Measurements from ENCODE around the gene PARD6G.
"Not testable (repeated sequence)": the region's sequence is repeated elsewhere in the genome, so short reads cannot be mapped to it uniquely, and the experiment has no call there.

Gene PARD6G

DNA sequence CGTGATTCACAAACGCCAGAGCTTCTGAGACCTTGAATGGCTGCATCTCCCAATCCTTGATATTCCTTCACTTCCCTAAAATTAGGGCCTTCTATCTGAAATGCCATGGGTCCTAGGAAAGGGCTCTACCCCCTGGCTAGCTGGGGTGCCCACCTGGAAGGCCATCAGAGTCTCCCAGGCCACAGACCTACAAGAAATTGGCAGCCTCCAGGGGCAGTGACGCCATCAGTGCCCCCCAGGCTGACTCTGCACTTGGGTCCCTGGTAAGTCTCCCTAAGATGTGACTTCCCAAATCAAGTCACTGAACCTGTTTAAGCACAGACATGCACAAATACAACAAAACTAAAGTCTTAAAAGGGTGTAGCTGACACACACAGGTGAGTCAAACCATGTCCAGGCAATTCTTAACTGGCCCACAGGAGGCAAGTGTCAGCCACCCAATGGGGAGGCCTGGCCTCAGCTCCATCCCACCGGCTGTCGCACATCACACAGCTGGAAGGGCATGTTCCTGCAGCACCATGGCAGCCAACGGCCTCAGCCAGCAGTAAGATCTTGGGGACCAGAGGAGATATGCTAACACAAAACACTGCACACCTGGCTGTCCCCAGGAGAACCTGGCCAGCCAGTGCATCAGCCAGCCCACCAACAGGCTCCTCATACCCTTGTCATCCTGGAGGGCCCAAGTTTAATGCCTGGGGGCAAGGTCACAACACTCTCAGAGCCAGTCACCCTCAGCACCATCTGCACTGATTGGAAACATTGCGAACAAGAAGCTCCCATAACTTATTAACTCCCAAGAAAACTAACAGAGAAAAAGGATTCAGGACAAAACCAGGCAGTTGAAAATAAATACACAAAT is 5.2 kb downstream of the PARD6G start:
- DNase-seq (ENCODE audit: low read depth in 2 of 2, low spot score in 1 of 2), result no peak

DNA sequence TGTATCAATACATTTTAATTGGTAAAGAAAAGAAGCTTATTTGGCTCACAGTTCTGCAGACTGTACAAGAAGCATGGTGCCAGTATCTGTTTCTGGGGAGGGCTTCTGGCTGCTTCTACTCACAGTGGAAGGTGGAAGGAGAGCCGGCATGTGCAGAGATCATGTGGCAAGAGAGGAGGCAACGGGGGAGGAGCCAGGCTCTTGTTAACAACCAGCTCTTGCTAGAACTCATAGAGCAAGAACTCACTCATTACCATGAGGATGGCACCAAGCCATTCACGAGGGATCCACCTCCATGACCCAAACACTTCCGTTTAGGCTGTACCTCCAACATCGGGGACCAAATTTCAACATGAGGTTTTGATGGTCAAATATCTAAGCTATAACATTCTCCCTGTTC is 7.5 kb downstream of the PARD6G start:
- no peak for DNase-seq (ENCODE audit: low read depth in 2 of 2, low spot score in 1 of 2)

DNA sequence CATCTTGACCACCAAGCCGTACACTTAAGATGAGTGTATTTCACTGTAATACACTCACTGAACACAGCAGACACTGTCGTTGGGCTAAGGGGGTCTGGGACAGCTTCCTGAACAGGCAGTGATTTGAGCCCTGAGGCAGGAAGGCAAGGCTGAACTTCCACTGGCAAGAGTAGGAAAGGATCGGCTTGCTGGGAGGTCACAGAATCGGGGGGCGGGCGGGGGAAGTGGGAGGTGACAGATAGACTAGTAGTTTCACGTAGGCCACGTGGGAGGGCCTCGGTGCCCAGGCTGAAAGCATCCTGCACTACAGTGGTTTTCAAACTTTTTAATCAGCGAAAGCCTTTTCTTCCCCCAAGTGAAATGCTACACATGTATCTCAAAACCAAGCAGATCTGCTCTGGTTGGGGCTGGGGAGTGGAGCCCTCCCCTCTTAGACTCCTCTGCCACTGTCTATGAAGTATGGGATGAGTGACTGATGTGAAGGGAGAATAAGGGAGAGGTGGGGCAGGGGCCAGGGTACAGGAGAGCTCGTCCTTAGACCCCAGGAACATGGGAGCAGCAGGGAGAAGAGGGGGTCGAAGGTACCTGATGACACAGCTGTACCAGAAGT is 8.6 kb downstream of the PARD6G start:
- DNase-seq (ENCODE audit: low read depth in 2 of 2, low spot score in 1 of 2), result no peak

DNA sequence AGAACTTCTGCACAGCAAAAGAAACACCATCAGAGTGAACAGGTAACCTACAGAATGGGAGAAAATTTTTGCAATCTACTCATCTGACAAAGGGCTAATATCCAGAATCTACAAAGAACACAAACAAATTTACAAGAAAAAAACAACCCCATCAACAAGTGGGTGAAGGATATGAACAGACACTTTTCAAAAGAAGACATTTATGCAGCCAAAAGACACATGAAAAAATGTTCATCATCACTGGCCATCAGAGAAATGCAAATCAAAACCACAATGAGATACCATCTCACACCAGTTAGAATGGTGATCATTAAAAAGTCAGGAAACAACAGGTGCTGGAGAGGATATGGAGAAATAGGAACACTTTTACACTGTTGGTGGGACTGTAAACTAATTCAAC is 9.8 kb downstream of the PARD6G start:
- not testable (repeated sequence) for DNase-seq (ENCODE audit: low read depth in 2 of 2, low spot score in 1 of 2)

DNA sequence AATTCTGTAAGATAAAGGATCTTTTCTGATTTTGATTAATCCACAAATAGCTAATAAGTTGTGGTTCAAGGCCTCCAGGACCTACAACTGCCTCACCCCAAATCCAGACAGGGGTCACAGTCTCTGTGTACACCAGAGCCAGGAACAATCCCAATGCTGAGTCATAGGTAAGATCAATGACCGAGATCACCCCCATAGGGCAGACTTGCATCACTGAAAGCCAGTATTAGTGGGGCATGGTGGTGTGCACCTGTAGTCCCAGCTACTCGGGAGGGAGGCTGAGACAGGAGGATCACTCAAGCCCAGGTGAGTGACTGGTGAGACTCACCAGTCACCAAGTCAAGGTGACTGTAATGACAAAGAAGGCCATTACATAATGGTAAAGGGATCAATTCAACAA is 12.9 kb downstream of the PARD6G start:
- DNase-seq (ENCODE audit: low read depth in 2 of 2, low spot score in 1 of 2), result no peak

DNA sequence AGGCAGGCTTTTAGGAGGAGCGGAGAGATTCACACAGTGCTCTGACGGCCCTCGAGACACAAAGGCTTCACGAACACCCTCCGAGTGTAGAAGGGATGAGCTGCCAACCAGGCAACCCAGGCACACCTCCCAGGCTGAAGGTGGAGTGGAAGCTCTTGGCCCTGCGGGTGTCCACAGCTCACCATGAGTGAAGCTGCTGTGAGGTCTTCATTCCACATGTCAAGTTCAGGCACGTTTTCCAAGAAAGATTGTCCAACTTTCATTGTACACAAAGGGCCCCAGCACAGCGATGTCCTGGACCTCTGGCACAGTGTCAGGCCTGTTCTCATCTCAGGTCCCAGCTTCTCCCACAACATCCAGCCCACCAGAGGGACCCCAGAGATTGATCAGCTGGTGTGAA is 13.4 kb downstream of the PARD6G start:
- no peak for DNase-seq (ENCODE audit: low read depth in 2 of 2, low spot score in 1 of 2)

DNA sequence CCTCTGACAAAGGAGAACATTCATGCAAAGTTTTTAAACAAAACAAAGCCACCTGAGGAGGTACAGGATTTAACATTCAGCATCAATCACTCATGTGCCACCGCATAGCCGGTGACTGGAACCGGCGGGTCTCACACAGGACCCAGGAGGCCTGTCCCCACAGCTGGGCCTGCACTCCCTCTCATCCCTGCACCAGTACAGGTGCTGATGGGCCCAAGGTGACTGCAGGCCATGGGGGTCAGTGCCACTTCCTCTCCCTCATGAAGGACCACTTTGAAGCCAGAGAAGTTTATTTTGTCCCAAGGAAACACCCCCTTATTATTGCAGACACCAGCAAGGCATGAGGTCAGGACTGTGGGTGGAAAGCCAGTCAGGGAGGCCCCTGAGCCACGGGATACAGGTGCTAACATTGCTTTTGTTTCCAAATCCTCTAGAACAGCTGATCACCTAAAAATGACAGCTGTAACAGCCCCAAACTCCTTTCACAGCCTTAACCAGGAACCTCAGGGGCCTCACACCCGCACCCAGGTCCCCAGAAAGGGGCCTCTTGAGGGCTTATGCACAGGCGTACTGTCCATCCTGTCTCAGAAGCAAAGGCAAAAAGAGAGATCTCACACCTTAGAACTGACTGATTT is 14.0 kb downstream of the PARD6G start:
- DNase-seq (ENCODE audit: low read depth in 2 of 2, low spot score in 1 of 2), result no peak

DNA sequence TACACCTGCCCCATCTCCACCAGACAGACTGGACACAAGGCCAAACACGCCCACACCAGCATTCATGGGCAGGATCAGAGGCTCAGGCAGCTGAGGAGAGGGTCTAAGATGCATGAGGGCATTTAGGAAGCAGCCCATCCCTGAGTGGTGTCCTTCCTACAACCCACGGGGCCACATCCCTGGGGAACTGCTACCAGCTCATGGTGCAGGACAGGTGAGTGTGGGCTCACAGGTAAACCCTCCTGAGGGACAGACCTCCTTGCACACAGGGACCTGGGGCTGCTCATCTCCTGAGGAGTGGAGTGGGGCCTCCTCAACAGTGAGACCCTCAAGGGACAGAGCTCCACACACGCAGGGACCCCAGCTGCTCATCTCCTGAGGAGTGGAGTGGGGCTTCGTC is 14.6 kb downstream of the PARD6G start:
- no peak for DNase-seq (ENCODE audit: low read depth in 2 of 2, low spot score in 1 of 2)

DNA sequence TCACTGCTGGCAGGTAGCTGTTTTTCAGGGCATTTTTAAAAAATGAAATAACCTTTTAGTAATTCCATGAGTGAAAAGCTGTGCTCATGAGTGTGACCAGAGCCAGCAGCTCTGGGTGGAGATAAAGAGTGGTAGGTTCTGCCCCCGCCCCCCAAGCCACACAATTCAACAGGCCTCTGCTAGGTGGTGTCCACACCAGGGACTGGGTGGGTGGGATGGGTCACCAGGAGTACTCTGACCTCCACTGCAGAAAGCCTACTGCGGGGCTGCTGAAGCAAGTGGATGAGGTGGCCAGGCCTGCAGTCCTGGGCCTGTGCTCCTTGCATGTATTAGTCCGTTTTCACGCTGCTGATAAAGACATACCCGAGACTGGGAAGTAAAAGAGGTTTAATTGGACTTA is 15.3 kb downstream of the PARD6G start:
- no peak for DNase-seq (ENCODE audit: low read depth in 2 of 2, low spot score in 1 of 2)

DNA sequence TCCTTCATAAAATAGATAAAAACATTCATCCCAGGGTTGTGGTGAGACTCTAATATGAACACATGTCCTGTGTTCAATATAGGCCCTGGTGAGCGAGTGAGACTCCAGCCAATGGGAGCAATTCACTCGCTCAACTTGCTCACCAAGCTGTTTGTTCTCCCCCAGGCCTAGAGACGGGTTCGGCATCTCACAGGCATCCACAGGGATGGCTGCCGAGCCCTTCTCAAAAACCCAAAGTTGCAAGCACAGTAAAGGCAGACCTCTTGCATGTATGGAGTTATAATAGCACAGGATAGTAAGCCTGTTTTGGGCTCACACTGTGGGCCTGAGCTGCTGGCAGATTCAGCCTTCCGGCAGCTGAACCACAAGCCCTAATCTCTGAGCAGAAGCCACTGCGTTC is 15.7 kb downstream of the PARD6G start:
- DNase-seq (ENCODE audit: low read depth in 2 of 2, low spot score in 1 of 2), result no peak

DNA sequence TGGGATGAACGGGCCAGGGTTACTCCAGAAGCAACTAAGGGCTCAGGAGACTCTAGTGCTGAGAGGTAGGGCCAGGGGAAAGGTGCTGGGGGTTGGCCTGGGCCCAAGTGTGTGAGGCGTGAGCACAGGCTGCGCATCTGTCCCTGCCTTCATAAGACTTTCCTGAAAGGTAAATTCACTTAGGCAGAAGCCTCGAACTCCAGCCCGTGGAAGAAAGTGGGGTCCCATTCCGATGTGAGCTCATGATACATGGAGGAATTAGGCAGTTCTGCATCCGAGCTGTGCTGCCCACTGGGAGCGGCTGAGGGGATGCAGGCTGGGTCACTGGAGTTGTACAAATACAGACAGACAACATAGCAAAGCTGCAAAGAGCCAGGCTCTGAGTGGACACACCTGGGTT is 16.2 kb downstream of the PARD6G start:
- no peak for DNase-seq (ENCODE audit: low read depth in 2 of 2, low spot score in 1 of 2)

DNA sequence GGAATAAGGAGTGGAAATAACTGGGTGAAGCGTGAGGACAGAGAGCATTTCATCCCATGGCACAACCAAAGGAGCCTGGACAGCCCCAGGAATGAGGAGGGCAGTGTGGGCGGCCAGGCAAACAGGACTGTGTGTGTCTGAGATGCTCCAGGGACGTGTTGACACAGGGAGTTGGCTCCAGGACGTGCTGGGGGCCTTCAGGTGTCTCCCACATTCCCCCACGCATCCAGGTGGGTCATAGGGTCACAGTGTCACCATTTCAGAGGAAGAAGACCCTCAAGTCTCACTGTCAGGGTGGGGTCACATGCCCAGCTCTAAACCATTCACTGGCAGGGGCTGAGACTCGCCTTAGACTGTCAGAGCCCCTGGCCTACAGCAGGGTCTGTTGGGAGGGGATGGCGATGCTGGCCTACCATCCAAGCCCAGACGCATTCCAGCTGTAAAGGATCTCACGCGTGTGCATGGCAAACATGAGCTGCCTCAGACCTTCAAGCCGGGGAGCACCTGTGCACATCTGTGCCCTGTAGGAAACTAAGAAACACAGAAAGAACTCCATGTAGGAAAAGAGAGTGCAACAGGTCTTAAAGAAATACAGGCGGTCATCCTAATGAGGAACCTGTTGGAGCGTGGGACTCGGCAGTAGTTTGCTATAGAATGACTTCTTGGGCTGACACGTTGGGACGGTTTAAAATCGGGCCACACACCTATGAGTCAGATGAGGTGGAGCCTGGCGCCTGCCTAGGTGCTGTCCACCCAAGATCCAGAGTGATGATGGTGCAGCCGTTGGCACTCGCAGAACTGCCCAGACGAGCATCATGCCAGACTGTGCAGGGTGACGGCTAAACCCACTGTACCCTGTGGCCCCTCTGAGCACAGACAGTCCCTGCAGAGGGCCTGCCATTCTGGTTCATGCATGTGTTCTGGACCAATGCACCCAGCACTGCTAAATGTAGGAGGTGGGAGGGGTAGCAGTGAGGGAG is 17.3 kb downstream of the PARD6G start:
- DNase-seq (ENCODE audit: low read depth in 2 of 2, low spot score in 1 of 2), result no peak

DNA sequence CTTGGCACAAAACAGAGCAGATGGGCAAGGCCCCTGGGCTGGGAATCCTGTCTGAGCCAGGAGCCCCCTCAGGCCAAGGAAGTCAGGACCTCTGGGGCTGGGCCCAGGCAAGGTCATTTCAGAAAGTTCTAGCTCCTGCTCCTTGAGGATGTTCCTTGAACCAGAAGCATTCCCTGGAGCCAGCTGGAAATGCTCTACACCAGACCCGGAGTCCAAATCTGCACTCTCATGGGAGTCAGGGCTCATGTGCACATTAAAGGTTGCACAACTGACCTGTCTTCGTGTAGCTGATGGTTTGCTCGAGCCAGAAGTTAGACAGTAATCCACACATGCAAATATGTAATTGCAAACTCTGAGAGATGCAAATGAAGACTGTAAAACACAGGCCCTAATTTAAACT is 18.0 kb downstream of the PARD6G start:
- no peak for DNase-seq (ENCODE audit: low read depth in 2 of 2, low spot score in 1 of 2)

DNA sequence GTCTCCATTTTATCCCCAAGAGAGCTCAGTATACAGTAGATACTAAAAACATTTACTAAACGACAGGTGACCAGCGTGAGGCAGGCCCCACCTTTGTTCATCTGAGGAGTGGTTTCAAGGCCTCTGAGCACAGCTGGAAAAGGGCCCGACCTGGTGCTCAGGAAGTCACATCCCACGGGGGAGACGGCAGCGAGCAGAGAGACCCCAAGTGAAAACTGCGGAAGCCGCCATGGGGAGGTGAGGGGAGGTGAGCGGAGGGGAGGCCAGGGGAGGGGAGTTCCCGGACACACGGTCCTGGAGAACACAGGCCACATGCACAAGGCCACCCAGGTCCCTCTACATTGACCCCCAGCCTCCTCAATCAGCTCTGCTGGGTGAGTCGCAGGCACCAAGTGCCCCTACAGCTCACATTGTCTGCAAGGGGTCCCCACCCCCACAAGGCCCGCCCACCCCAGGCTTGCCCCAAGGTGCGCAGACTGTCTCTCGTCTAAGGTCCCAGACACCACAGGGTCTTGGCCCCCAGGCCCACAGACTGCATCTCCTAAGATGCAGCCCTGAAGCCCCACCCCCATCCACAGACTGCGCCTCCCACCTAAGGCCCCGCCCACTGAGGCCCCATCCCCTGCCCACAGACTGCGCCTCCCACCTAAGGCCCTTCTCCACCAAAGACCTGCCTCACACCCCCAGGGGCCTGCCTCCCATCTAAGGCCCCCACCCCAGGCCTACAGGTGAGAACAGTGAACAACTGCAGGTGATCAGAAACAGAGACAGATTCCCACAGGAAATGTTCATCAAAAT is 19.1 kb downstream of the PARD6G start:
- DNase-seq (ENCODE audit: low read depth in 2 of 2, low spot score in 1 of 2), result no peak

DNA sequence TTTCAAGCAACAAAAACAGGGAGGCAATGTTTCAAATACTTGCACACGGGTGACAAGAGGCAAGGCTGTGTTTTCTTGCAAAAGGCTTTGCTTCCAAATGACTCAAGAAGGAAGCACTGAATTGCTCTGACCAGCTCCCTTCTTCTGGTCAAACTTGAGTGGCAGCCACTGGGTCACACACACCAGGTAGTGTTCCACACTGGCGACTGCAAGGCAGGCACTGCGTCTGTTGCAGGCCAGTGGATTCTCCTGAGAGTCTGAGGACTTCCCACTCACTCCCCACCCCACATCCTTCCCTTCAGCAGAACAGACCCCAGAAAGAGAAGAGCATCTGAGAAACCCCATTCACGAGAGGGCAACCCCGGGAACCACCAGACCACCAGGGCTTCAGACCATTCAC is 19.8 kb downstream of the PARD6G start:
- DNase-seq (ENCODE audit: low read depth in 2 of 2, low spot score in 1 of 2), result no peak

DNA sequence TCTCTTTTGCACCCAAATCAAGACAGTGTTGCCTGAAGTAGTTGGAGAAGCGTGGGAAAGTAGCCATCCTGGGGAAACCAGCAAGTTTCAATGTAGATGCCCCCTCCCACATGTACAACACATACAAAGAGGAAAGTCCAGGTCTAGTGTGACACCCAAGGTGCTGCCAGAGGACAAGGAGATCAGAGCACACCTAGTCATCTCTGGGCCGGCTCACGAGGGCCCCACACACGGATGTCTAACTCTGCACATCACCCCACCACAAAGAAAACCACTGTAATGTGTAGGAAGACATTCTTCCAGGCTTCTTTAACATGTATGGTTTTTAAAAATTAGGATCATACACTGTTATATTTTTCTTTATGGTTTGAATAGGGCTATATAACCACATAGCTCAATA is 21.6 kb downstream of the PARD6G start:
- no peak for DNase-seq (ENCODE audit: low read depth in 2 of 2, low spot score in 1 of 2)

DNA sequence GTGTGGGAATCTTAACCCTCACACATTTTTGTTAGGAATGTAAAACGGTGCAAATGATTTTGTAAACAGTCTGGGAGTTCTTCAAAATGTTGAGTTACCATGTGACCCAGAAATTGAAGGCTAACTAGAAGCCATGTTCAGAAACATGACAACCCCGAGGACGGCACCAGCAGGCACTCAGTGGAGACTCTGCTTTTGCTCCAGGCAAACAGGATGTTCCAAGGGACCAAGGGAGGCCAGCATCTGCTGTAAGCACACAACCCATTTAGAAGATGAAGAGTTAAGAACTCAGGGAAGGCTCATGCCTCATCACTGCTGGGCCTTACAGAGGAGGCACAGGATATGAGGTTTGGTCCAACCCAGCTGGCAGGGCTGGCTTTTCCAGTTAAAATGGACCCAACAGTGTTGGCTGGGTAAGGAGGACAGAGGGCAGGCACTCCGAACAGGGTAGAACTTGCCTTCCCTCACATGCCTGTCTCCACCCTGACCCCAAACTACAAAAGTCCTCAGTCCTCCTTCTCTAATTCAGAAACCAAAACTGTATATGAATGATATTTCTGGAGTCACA is 23.6 kb downstream of the PARD6G start:
- DNase-seq (ENCODE audit: low read depth in 2 of 2, low spot score in 1 of 2), result no peak

DNA sequence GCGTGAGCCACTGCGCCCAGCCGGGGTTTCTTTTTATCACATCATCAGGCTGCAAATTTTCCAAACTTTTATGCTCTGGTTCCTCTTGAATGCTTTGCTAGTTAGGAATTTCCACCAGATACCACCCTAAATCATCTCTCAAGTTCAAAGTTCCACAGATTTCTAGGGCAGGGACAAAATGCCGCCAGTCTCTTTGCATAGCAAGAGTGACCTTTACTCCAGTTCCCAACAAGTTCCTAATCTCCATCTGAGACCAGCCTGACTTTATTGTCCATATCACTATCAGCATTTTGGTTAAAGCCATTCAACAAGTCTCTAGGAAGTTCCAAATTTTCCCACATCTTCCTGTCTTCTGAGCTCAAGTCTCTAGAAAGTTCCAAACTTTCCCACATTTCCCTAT is 27.8 kb downstream of the PARD6G start:
- not testable (repeated sequence) for DNase-seq (ENCODE audit: low read depth in 2 of 2, low spot score in 1 of 2)

DNA sequence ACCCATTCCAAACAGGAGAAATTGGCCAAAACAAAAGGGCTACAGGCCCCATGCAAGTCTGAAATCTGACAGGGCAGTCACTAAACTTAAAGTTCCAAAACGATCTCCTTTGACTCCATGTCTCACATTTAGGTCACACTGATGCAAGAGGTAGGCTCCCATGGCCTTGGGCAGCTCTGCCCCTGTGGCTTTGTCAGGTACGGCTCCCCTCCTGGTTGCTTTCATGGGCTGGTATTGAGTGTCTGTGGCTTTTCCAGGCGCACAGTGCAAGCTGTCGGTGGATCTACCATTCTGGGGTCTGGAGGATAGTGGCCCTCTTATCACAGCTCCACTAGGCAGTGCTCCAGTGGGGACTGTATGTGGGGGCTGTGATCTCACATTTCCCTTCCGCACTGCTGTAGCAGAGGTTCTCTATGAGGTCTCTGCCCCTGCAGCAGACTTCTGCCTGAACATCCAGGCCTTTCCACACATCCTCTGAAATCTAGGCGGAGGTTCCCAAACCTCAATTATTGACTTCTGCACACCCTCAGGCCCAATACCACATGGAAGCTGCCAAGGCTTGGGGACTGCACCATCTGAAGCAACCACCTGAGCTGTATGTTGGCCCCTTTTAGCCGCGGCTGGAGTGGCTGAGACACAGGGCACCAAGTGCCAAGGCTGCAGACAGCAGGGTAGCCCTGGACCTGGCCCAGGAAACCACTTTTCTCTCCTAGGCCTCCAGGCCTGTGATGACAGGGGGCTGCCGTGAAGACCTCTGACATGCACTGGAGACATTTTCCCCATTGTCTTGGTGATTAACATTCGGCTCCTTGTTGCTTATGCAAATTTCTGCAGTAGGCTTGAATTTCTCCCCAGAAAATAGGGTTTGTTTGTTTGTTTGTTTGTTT is 28.7 kb downstream of the PARD6G start:
- no peak for DNase-seq (ENCODE audit: low read depth in 2 of 2, low spot score in 1 of 2)

Data from stimulated activated CD8-positive, alpha-beta memory T cell treated with anti-CD3 and anti-CD28 coated beads, Interleukin-4, amount 100 ng/mL, for 1 hour (primary cell).